Activated naive CD8-positive, alpha-beta T cell treated with anti-CD3 and anti-CD28 coated beads for 36 hours (primary cell): Measurements from ENCODE around the gene OXA1L. TPM values are rescaled to one million over a fixed set of nuclear protein-coding genes. Genes with fewer than 3 reads are reported as not detected.
"Not testable (repeated sequence)": the region's sequence is repeated elsewhere in the genome, so short reads cannot be mapped to it uniquely, and the experiment has no call there.

Experiments used
- DNase-seq: peaks from one replicate; pipeline ENCODE4 v3.0.0; 2021
- H3K27ac Mint-ChIP-seq: one replicate; pipeline ENCODE4 v1.8.0; 2022; ENCODE audit warnings: mild to moderate bottlenecking, moderate library complexity, mixed read lengths
- H3K27me3 Mint-ChIP-seq: one replicate; pipeline ENCODE4 v1.8.0; 2022; ENCODE audit warnings: mild to moderate bottlenecking, mixed read lengths
- H3K36me3 Mint-ChIP-seq: one replicate; pipeline ENCODE4 v1.8.0; 2021; ENCODE audit warnings: mild to moderate bottlenecking, mixed read lengths
- H3K4me1 Mint-ChIP-seq: one replicate; pipeline ENCODE4 v1.8.0; 2021; ENCODE audit warnings: mixed read lengths
- H3K4me3 Mint-ChIP-seq: one replicate; pipeline ENCODE4 v1.8.0; 2022; ENCODE audit warnings: mild to moderate bottlenecking, moderate library complexity, mixed read lengths
- H3K9me3 Mint-ChIP-seq: one replicate; pipeline ENCODE4 v1.8.0; 2022; ENCODE audit warnings: mixed read lengths
- total RNA-seq, 2 experiments: library from RNA; stranded (reverse); gene quantifications; one replicate each; pipeline ENCODE4 v1.2.3, GENCODE V29; 2021

Gene OXA1L
- total RNA-seq, 2 experiments from 2014 or later, result 133 to 140 TPM

DNA sequence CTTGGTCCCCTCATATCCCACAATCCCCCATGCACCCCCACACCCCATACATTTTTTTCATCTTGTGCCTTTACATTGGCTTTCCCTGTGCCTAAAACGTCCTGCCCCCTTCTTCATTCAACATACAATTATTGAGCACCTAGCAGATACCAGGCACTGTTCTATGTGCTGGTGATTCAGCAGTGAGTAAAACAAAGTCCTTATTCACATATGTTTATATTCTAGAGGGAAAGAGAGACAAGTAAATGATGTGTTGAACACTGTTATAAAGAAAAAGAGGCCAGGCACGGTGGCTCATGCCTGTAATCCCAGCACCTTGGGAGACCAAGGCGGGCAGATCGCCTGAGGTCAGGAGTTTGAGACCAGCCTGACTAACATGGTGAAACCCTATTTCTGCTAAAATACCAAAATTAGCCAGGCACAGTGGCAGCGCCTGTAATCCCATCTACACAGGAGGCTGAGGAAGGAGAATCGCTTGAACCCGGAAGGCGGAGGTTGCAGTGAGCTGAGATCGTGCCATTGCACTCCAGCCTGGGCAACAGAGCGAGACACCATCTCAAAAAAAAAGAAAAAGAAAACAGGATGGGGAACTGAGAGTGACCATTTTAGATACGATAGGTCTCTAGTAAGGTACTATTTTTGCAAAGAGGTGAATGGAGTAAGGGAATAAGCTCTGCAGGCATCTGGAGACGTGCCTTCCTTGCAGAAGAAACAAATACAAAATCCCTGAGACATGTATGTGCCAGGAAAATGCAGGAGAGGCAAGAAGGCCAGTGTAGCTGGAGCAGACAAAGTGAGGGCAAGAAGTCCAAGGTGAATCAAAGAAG lies 36.6 kb downstream of the OXA1L start:
- Mint-ChIP-seq H3K27ac (no peak overlapping the region), H3K4me1 (no peaks in the 10 kb centered on the region), H3K36me3 (no peaks in the 10 kb centered on the region), H3K4me3 (no peak overlapping the region), H3K27me3 (peaks cover 13% of the 10 kb centered on the region), H3K9me3 (no peaks in the 10 kb centered on the region)
- DNase-seq, result no peak

DNA sequence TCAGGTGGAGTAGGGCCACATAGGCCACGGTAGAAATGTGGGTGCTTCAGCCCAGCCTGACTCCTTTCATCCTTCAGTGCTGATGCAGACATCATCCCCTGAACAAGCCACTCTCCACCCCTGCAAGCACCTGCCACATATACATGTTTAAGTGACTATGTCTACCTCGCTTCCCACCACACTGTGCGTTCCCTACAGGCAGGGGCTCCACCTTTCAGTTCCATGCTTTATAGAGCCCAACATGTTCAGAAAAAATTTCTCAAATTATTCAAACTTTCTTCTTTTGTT lies 37.1 kb downstream of the OXA1L start:
- Mint-ChIP-seq H3K4me3 (no peak overlapping the region), H3K27me3 (peaks cover 13% of the 10 kb centered on the region), H3K4me1 (no peaks in the 10 kb centered on the region), H3K9me3 (no peaks in the 10 kb centered on the region), H3K27ac (peak overlapping the region; percentile 10), H3K36me3 (no peaks in the 10 kb centered on the region)
- DNase-seq, result no peak

DNA sequence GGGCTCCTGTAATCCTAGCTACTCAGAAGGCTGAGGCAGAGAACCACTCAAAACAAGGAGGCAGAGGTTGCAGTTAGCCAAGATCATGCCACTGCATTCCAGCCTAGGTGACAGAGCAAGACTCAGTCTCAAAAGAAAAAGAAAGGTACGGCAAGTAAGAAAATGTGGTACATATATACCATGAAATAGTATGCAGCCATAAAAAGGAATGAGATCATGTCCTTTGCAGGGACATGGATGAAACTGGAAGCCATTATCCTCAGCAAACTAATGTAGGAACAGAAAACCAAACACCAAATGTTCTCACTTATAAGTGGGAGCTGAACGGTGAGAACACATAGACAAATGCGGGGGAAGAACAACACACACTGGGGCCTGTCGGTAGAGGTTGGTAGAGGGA lies 38.7 kb downstream of the OXA1L start:
- H3K4me1 Mint-ChIP-seq, H3K9me3 Mint-ChIP-seq, H3K27ac Mint-ChIP-seq, DNase-seq, H3K36me3 Mint-ChIP-seq, H3K4me3 Mint-ChIP-seq: not testable (repeated sequence)
- peaks cover 12% of the 10 kb centered on the region for H3K27me3 Mint-ChIP-seq

DNA sequence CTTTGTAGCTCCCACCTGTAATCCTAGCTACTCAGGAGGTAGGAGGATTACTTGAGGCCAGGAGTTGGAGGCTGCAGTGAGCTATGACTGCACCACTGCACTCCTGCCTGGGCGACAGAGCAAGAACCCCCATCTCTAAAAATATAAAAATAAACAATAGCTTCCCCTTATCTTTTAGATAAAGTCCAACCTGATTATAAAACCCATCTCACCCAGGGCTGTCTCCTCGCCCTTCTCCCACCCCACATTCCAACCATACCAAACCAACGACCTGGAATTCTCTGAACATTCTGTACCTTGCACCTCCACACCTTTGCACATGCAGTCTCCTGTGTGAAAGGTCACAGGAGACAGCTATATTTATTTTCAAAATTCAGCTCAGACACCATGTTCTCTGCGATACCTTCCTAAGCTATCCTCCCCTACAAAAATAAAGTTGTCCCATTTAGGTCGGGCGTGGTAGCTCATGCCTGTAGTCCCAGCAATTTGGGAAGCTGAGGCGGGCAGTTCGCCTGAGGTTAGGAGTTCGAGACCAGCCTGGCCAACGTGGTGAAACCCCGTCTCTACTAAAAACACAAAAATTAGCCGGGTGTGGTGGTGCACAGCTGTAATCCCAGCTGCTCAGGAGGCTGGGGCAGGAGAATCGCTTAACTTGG lies 41.1 kb downstream of the OXA1L start:
- Mint-ChIP-seq H3K27ac (no peak overlapping the region), H3K4me1 (peaks cover 2% of the 10 kb centered on the region), H3K36me3 (no peaks in the 10 kb centered on the region), H3K9me3 (no peaks in the 10 kb centered on the region), H3K4me3 (no peak overlapping the region), H3K27me3 (no peaks in the 10 kb centered on the region)
- DNase-seq, result no peak

DNA sequence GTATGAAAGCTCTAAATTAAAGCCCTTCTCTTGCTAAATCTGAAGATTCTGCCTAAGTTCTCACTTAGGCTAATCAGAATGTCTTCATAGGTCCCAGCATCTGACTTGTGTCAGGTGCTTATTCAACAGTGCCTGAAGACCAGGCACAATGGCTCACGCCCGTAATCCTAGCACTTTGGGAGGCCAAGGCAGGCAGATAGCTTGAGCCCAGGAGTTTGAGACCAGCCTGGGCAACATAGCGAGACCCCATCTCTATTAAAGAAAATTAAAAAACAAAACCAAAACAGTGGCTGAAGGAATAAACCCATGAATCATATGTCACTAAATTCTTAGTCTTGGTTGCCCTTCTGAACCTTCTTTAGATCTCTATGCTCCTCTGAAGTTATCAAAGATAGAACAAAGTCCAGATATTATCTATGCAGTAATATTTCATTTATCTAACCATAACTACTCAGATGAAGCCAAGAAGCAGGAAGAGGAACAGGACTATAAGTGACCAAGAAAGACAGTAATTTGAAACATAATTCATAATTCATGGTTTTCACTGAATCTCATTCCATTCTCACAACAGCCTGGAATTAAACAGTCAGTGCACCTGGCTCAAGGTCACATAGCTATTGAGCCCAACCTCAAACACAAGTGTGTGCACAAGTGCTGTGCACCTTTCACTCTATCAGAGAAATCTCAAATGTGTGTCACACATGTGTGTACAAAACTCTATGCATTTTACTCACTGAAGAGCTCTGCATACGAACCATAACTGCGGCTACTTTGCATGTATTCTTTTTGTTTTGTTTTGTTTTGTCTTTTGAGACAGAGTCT lies 42.1 kb downstream of the OXA1L start:
- H3K9me3 Mint-ChIP-seq, result no peaks in the 10 kb centered on the region
- no peak overlapping the region for H3K4me3 Mint-ChIP-seq
- no peaks in the 10 kb centered on the region for H3K36me3 Mint-ChIP-seq
- H3K4me1 Mint-ChIP-seq, result peaks cover 2% of the 10 kb centered on the region
- H3K27ac Mint-ChIP-seq, result no peak overlapping the region
- no peak for DNase-seq
- no peaks in the 10 kb centered on the region for H3K27me3 Mint-ChIP-seq

DNA sequence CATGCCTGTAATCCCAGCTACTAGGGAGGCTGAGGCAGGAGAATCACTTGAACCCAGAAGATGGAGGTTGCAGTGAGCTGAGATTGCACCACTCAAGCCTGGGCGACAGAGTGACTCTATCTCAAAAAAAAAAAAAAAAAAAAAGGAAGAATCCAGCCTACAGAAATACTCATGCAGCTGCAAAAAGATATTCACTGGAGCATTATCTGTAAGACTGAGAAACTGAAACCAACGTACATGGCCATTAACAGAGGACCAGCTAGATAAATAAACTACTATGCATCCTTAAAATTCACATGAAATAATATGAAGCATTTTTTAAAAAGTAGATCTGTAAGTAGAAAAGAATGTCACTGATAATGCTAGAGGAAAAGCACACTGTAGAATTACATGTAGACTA lies 45.2 kb downstream of the OXA1L start:
- Mint-ChIP-seq H3K27me3 (no peaks in the 10 kb centered on the region), H3K36me3 (no peaks in the 10 kb centered on the region), H3K27ac (no peak overlapping the region)

DNA sequence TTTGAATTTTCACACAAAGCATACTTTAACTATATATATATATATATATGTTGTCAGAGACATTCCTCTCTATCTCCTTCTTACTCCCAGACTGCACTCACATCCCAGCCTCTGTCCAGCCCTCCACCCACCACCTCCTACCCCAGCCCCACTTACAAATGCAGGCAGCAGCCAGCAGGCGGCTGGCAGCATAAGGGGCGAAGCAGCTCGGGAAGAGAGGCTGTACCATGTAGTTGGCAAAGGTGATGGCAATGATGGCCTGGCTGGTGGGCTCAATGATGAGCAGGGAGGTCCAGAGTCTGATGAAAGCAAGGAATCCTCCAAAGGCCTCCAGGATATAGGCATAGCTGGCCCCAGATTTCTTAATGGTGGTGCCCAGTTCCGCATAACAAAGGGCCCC lies 46.3 kb downstream of the OXA1L start:
- Mint-ChIP-seq H3K4me1 (peaks cover 6% of the 10 kb centered on the region), H3K9me3 (no peaks in the 10 kb centered on the region), H3K27ac (no peak overlapping the region), H3K4me3 (no peak overlapping the region), H3K36me3 (no peaks in the 10 kb centered on the region), H3K27me3 (no peaks in the 10 kb centered on the region)
- no peak for DNase-seq

More for the DNA sequence above, 45.2 kb downstream of the OXA1L start:
- no peak for DNase-seq
- no peaks in the 10 kb centered on the region for H3K9me3 Mint-ChIP-seq
- no peak overlapping the region for H3K4me3 Mint-ChIP-seq
- peaks cover 6% of the 10 kb centered on the region for H3K4me1 Mint-ChIP-seq

DNA sequence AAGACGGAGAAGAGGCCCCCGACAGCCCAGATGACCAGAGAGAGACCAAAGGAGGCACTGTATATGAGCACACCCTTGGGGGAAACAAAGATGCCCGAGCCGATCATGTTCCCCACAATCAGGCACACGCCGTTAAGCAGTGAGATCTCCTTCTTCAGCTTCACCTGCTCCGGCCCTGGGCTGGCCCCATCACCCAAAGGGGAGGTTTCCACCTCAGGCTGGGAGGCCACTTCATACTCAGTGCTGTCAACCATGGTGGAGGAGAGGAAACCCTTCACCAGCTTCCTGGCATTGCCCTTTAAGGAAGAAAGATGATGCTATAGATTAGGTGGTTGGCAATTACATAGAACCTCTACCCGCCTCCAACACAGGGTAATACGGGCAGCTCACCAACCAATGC lies 46.7 kb downstream of the OXA1L start:
- H3K9me3 Mint-ChIP-seq, result no peaks in the 10 kb centered on the region
- peaks cover 6% of the 10 kb centered on the region for H3K4me1 Mint-ChIP-seq
- no peak for DNase-seq
- H3K36me3 Mint-ChIP-seq, result no peaks in the 10 kb centered on the region
- H3K27ac Mint-ChIP-seq, result no peak overlapping the region
- no peaks in the 10 kb centered on the region for H3K27me3 Mint-ChIP-seq
- H3K4me3 Mint-ChIP-seq, result no peak overlapping the region

DNA sequence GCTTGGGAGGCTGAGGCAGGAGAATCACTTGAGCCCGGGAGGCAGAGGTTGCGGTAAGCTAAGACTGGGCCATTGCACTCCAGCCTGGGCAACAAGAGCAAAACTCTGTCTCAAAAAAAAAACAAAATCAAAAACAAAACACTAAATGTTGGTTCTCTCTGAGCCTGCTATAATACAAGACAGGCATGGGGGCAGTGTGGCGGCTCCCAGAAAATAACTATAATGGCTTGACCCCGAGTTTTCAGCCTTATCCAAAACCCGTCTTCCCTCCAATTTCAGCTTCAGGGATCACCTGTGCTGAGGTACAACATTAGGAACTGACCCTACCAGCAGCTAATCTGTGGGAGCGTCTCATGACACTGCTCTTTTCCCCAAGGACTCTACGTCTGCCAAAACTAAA lies 47.9 kb downstream of the OXA1L start:
- H3K27me3 Mint-ChIP-seq, result no peaks in the 10 kb centered on the region
- no peak overlapping the region for H3K4me3 Mint-ChIP-seq
- H3K36me3 Mint-ChIP-seq, result no peaks in the 10 kb centered on the region
- DNase-seq, result no peak
- H3K4me1 Mint-ChIP-seq, result peaks cover 12% of the 10 kb centered on the region
- no peak overlapping the region for H3K27ac Mint-ChIP-seq
- no peaks in the 10 kb centered on the region for H3K9me3 Mint-ChIP-seq

DNA sequence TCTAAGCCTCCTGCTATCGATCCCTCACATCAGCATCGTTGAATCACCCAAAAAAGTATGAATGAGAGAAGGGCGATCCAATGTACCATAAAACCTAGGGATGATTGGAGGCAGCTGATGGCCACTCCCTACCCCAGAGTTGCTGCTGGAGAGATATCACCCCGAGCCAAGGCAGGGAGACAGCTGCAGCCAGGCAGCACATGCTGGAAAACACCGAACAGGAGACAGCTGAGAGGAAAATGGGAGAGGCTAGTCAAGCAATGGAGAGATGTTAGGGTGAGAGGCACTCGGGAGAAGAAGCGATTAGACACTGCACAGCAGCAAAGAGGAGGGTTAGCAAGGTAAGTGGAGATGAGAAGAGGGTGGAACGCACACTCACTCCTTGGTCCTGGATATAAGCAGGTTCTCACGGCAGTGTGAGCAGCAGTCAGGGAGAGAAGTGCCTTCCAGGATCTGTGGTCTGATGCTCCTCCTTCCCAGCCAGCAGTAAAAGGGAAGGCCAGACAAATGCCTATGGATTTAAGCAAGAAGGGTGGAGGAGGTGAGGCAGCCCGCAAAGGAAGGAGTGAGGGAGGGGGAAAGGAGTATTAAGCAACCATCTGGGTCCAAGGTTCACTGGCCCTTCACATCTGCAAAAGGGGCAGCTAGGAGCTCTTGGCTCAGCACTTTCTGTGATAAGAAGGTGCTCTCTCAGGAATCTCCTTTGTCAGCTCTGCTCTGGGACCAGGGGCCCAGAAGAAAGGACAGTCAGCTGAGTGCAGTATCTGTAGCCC lies 48.6 kb downstream of the OXA1L start, which contains the start of gene SLC7A7:
SLC7A7 (minus strand) TSS at position 495 of the 773 bp plus-strand sequence. CDS start 2,037 bp downstream, outside the sequence.
- Mint-ChIP-seq H3K27ac (no peak within 1 kb of the TSS), H3K4me3 (no peak within 1 kb of the TSS), H3K36me3 (no peaks in the 10 kb centered on the region), H3K27me3 (peaks cover 3% of the 10 kb centered on the region), H3K9me3 (no peaks in the 10 kb centered on the region), H3K4me1 (peaks cover 12% of the 10 kb centered on the region)
- no peak for DNase-seq

DNA sequence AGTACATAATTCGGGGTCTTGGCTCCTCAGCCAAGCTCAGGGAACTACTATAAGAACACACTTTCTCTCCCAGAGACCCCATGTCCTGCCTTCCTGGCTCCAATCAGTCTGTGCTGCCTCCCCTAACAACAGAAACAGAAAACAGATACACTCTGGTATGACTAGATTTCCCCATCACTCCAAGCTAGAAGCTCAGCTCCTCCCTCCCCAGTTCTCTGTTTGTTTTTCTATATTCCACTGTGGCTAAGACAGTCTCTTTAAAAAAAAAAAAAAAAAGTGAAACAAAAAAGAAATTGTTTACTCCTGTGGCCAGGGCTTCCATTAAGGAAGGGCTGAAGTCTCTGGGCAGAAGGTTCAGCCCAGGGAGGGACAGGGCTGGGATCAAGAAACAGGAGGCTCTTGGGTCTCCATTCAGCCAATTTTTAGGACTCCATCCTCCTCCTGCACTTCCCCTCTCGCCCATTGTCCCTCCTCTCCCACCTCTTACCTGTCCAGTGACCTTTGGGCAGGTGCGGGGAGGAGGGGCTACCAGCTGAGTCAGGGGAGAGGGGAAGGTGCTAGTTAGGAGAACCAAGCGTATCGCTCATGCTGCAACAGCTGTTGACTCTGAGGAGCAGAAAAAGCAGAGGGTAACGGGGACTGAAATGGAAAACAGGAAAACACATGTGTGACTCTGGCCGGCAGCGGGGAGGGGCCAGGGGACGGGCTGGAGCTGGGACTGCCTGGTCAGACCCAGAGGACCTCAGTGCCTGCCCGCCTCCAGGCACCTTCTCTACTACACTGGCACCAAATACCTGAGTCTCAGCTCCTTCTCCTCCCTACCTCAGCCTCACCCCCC lies 52.9 kb downstream of the OXA1L start:
- Mint-ChIP-seq H3K4me3 (no peak overlapping the region), H3K27me3 (peaks cover 24% of the 10 kb centered on the region), H3K4me1 (peaks cover 19% of the 10 kb centered on the region), H3K36me3 (no peaks in the 10 kb centered on the region), H3K9me3 (no peaks in the 10 kb centered on the region), H3K27ac (peak overlapping the region; percentile 52)
- DNase-seq, result no peak

DNA sequence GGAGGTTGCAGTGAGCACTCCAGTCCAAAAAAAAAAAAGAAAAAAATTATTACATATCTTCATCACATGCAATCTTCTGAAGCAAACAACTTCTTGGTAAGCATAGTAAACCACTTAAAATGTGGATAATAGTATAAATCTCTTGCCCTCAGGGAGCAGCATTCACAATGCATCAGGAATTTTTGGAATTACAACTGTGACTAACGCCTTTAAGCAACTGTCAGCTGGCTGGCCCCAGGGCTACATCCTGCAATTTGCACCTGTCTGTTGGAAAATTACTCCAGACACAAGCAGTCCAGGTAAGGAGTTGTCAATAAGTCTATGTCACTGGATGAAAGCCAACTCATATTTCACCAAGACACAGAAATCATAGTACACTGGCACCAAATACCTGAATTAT lies 54.2 kb downstream of the OXA1L start:
- H3K27me3 Mint-ChIP-seq, result peaks cover 26% of the 10 kb centered on the region
- no peak overlapping the region for H3K4me3 Mint-ChIP-seq
- peaks cover 25% of the 10 kb centered on the region for H3K4me1 Mint-ChIP-seq
- H3K36me3 Mint-ChIP-seq, result no peaks in the 10 kb centered on the region
- H3K27ac Mint-ChIP-seq, result no peak overlapping the region
- H3K9me3 Mint-ChIP-seq, result no peaks in the 10 kb centered on the region
- no peak for DNase-seq

DNA sequence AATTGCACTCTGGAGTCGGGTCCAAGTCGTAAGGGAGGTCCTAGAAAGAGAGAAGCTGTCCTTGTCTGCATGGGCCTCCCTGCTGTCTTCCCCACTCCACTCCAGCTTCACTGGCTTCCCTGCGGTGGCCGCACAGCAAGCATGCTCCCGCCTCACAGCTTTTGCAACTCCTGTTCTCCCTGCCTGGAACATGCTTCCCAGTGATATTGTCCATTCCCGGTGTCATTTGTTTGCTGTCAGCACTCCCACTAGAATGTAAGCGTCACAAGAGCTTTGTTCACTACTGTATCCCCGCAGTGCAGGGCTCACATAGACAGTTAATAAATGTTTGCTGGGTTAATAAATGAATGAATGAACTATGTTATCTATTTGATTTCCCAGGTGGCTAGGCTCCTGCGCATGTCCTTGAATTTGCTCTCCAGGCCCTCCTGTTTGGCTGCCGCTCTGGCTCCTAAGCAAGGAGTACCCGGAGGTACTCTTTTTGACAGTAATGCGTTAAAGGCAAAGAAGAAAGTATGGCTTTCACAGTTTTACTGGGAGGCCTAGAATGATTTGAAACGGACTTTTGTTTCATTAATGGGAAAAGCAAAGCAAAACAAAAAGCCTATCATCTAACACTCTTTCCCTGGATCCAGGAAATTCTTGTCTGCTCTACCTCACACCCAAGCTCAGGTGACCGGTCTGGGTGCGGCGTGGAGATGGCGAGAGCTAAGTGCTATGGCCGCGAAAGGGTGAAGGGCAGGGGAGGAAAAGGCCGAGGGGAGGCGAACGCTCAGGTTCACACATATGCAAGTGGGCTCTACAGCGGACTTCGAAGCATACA lies 54.9 kb downstream of the OXA1L start:
- no peaks in the 10 kb centered on the region for H3K9me3 Mint-ChIP-seq
- no peak overlapping the region for H3K27ac Mint-ChIP-seq
- H3K4me1 Mint-ChIP-seq, result peaks cover 22% of the 10 kb centered on the region

More for the DNA sequence above, 54.9 kb downstream of the OXA1L start:
- no peak for DNase-seq
- Mint-ChIP-seq H3K27me3 (peaks cover 26% of the 10 kb centered on the region), H3K4me3 (no peak overlapping the region), H3K36me3 (no peaks in the 10 kb centered on the region)
